ENCODE measurements around the gene ADA.
A peak's percentile ranks its signal among the peaks of the same experiment; 100 is the strongest.

The ADA gene

GRCh38 chr20:44621939-44622338, 29.6 kb downstream of the ADA start:
- DNase-seq = no peak

- DNase-seq = no peak
Observed at GRCh38 chr20:44621325-44621724, 30.2 kb downstream of the ADA start.

- no peak for DNase-seq
Observed at GRCh38 chr20:44620030-44620429, 31.5 kb downstream of the ADA start.

- DNase-seq = no peak
Observed at GRCh38 chr20:44619294-44619693, 32.2 kb downstream of the ADA start.

- DNase-seq = no peak
Observed at GRCh38 chr20:44618318-44618731, 33.2 kb downstream of the ADA start.

GRCh38 chr20:44616604-44616964, 34.9 kb downstream of the ADA start:
- DNase-seq = no peak

- no peak for DNase-seq
Observed at GRCh38 chr20:44615876-44616603, 35.5 kb downstream of the ADA start.

- no peak for DNase-seq
Observed at GRCh38 chr20:44615169-44615791, 36.2 kb downstream of the ADA start.

GRCh38 chr20:44614525-44614924, 37.0 kb downstream of the ADA start:
- DNase-seq = no peak

- no peak for DNase-seq
Observed at GRCh38 chr20:44613575-44613974, 37.9 kb downstream of the ADA start.

GRCh38 chr20:44610313-44610962, 41.1 kb downstream of the ADA start:
- DNase-seq = no peak

- DNase-seq = peak; percentile 50
Observed at GRCh38 chr20:44609516-44610312, 41.8 kb downstream of the ADA start.

- DNase-seq = no peak
Observed at GRCh38 chr20:44609006-44609515, 42.4 kb downstream of the ADA start.

GRCh38 chr20:44606725-44607441, 44.6 kb downstream of the ADA start:
- no peak for DNase-seq

GRCh38 chr20:44603327-44603726, 48.2 kb downstream of the ADA start:
- DNase-seq = no peak

- DNase-seq = no peak
Observed at GRCh38 chr20:44601801-44602204, 49.7 kb downstream of the ADA start.

- DNase-seq = no peak
Observed at GRCh38 chr20:44601236-44601671, 50.2 kb downstream of the ADA start.

- DNase-seq = no peak
Observed at GRCh38 chr20:44600758-44601201, 50.7 kb downstream of the ADA start.

GRCh38 chr20:44600301-44600700, 51.2 kb downstream of the ADA start:
- DNase-seq = no peak

- no peak for DNase-seq
Observed at GRCh38 chr20:44599715-44600114, 51.8 kb downstream of the ADA start.

- no peak for DNase-seq
Observed at GRCh38 chr20:44598423-44599305, 52.8 kb downstream of the ADA start.
